ENCODE results near the gene GUCA1A. TPM values are rescaled to one million over a fixed set of nuclear protein-coding genes. Genes with fewer than 3 reads are reported as not detected.

Gene GUCA1A
- total RNA-seq (ENCODE audit: low replicate concordance), result 0.41 and 0.57 TPM in 2 replicates
- long read RNA-seq, partial matches to known transcripts, result 2 of 2 reads
- long read RNA-seq, other reads (novel, unspliced or antisense), result 0 of 2 reads

DNA sequence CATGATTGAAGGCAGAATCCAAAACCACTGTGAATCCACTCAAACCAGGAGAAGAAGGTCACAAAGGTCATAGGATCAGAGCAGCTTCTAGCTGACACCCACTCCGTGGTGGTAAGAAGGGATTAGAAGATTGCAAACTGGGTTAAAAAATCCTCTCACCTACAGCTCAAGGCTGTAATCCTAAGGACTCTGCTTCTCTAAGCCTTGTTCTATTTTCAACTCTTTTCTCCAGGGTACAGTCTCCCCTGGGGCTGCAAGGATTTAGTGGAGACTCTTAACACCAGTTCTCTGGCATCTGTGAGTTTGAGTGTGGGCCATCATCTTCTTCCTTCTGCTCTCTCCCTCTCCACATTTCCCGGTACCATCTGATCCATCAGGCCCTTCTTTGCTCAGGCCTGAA lies at the start of gene GUCA1A:
GUCA1A (plus strand) TSS at position 264 of the 400 bp plus-strand sequence. CDS start 250 bp downstream, outside the sequence.
- H3K9me3 Mint-ChIP-seq, result no peaks in the 10 kb centered on the region
- no peaks in the 10 kb centered on the region for H3K36me3 Mint-ChIP-seq
- no peak within 1 kb of the TSS for H3K4me3 Mint-ChIP-seq
- TF ChIP-seq, protein P1, sequence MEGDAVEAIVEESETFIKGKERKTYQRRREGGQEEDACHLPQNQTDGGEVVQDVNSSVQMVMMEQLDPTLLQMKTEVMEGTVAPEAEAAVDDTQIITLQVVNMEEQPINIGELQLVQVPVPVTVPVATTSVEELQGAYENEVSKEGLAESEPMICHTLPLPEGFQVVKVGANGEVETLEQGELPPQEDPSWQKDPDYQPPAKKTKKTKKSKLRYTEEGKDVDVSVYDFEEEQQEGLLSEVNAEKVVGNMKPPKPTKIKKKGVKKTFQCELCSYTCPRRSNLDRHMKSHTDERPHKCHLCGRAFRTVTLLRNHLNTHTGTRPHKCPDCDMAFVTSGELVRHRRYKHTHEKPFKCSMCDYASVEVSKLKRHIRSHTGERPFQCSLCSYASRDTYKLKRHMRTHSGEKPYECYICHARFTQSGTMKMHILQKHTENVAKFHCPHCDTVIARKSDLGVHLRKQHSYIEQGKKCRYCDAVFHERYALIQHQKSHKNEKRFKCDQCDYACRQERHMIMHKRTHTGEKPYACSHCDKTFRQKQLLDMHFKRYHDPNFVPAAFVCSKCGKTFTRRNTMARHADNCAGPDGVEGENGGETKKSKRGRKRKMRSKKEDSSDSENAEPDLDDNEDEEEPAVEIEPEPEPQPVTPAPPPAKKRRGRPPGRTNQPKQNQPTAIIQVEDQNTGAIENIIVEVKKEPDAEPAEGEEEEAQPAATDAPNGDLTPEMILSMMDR (conservative IDR thresholded peaks at IDR 0.05), result no peak
- H3K4me1 Mint-ChIP-seq (ENCODE audit: unreplicated experiment), result no peaks in the 10 kb centered on the region
- H3K27ac Mint-ChIP-seq, result no peak within 1 kb of the TSS
- no peaks in the 10 kb centered on the region for H3K27me3 Mint-ChIP-seq
- no peak for DNase-seq (ENCODE audit: extremely low spot score, unreplicated experiment)

DNA sequence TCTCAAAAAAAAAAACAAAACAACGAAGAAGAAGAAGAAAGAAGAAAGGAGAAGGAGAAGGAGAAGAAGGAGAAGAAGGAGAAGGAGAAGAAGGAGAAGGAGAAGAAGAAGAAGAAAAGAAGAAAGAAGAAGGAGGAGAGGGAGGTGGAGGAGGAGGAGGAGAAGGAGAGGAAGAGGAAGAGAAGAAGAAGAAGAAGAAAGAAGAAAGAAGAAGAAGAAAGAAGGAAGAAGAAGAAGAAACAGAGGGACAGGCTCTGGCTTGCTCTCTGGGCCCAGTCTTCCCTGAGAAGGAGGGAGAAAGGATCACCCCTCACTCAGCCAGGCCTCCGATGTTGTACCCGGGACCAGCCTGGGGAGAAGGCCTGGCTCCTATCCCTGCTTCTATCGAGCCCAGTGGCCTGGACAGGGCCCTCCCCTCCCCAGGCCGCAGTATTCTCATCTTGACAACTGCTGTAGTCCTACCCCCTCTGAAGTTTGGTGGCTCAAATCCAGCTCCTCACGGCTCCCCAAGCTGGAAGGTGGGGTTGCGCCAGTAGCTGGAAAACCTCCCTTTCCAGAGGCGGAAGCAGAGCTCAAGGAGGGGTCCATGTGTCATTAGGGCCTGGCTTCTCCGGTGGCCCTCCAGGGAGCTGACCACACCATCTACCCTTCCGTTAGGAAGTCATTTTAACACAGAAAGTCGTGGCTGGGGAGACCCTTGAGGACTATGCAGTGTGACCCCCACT lies 49.6 kb upstream of the GUCA1A start:
- Mint-ChIP-seq H3K4me1 (ENCODE audit: unreplicated experiment) (peaks cover 3% of the 10 kb centered on the region), H3K27ac (peak overlapping the region; percentile 95), H3K27me3 (no peaks in the 10 kb centered on the region), H3K36me3 (peaks cover 5% of the 10 kb centered on the region), H3K9me3 (no peaks in the 10 kb centered on the region), H3K4me3 (no peak overlapping the region)
- DNase-seq (ENCODE audit: extremely low spot score, unreplicated experiment), result no peak
- TF ChIP-seq, protein P1 (conservative IDR thresholded peaks at IDR 0.05), result no peak

DNA sequence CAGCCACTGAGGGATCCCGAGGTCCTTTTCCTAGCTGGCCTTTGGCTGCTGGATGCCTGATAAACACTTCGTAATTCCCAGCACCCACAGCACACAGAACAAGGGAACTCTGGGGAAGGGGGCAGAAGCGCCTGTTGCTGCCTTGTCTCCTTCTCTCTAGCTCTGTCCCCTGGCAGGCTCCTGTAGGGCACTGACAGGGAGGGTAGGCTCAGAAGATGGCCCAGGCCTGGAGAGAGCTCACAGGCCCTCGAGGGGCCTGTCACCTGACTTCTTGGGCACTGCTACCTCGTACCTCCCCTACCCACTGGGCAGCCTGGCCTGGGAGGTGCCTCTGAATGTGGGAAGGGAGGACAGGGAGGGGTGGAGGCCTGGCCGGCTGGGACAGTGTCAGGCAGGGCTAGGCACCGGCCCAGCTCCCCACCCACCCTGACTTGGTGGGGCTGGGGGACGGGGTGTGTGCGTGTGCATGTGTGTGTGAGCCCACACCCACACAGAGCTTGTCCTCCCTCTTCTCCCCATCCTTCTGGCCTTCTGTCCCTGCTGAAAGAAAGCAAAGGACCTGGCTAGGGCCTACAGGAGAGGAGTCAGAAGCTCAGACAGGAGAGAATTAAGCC lies 48.8 kb upstream of the GUCA1A start:
- Mint-ChIP-seq H3K27ac (peak overlapping the region; percentile 57), H3K4me1 (ENCODE audit: unreplicated experiment) (peaks cover 3% of the 10 kb centered on the region), H3K27me3 (no peaks in the 10 kb centered on the region), H3K36me3 (peaks cover 5% of the 10 kb centered on the region), H3K9me3 (no peaks in the 10 kb centered on the region), H3K4me3 (no peak overlapping the region)
- TF ChIP-seq, protein P1 (conservative IDR thresholded peaks at IDR 0.05), result no peak
- DNase-seq (ENCODE audit: extremely low spot score, unreplicated experiment), result no peak

DNA sequence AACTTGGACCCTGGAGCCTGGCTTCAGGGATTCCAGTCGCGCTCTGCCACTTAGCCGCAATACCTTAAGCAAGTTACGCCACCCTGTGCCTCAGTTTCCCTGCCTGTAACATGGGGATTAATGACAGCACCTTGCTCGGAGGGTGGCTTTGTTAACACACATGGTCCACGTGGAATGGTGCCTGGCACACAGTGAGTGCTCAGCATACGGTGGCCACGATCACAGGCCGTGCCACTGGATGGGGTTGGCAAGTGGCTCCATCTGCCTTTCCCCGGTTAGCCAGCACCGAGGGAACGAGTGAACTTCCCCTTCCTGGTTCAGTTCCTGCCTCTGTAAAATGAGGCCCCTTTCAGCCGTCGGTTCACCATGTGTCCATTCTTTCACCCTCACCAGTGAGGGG lies 47.9 kb upstream of the GUCA1A start:
- Mint-ChIP-seq H3K9me3 (no peaks in the 10 kb centered on the region), H3K4me1 (ENCODE audit: unreplicated experiment) (peaks cover 3% of the 10 kb centered on the region), H3K27ac (peak overlapping the region; percentile 57), H3K4me3 (no peak overlapping the region), H3K27me3 (no peaks in the 10 kb centered on the region), H3K36me3 (peaks cover 5% of the 10 kb centered on the region)
- TF ChIP-seq, protein P1 (conservative IDR thresholded peaks at IDR 0.05), result no peak
- no peak for DNase-seq (ENCODE audit: extremely low spot score, unreplicated experiment)

DNA sequence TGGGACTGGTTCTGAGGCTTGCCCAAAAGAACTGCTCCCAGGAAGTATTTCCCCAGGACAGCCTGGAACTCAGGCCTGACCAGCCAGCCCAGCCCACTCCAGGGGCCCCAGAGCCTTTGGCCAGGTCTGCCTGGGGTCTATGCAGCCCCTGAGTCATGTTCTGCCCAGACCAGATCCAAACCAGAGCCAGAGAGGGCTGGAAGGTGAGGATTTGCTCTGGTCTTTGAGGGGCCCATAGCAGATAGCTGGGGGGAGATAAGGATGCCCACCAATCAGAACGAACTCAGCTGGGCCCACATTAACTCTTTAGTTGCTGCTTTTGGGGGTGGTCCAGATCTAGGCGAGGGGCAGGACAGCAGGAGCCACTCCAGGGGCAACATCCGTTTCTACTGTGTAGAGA lies 47.5 kb upstream of the GUCA1A start:
- TF ChIP-seq, protein P1 (conservative IDR thresholded peaks at IDR 0.05), result no peak
- Mint-ChIP-seq H3K4me1 (ENCODE audit: unreplicated experiment) (peaks cover 3% of the 10 kb centered on the region), H3K4me3 (no peak overlapping the region), H3K9me3 (no peaks in the 10 kb centered on the region), H3K27ac (no peak overlapping the region), H3K27me3 (no peaks in the 10 kb centered on the region), H3K36me3 (peaks cover 5% of the 10 kb centered on the region)
- DNase-seq (ENCODE audit: extremely low spot score, unreplicated experiment), result no peak
